Endothelial cell of umbilical vein (primary cell): Measurements from ENCODE around the gene ZDHHC24. TPM values are rescaled to one million over a fixed set of nuclear protein-coding genes. Genes with fewer than 3 reads are reported as not detected.

Experiments
- BruUV-seq: library from RNA; stranded (reverse); fragments of 400-500 nt; replicated peaks from 2 replicates; lab custom pipeline; 2021; lab: Mats Ljungman, UMichigan
- CTCF ChIA-PET: fragments of 300-600, 350-600 bp; sonication (Branson Sonifier 250); formaldehyde crosslinking; loops from one replicate; lab custom pipeline; 2021; ENCODE audit warnings: antibody characterized with exemption, inconsistent platforms; lab: Charles Lee
- POLR2A ChIA-PET: fragments of 300-600, 350-600 bp; sonication (Branson Sonifier 250); formaldehyde crosslinking; loops from one replicate; lab custom pipeline; 2021; ENCODE audit warnings: antibody characterized with exemption, inconsistent platforms; lab: Charles Lee
- DNase-seq: peaks from one replicate; pipeline ENCODE4 v3.0.0-alpha.2; 2011; ENCODE audit warnings: low read depth, low spot score
- FAIRE-seq: peaks from 2 replicates; lab custom pipeline; 2011; peaks lifted over from hg19 to GRCh38; lab: Jason Lieb, UNC
- H2AFZ ChIP-seq: 2 replicates; pipeline ENCODE4 v1.6.0; 2012; ENCODE audit warnings: low read depth, low read length, control low read depth, inconsistent platforms
- H3K27ac ChIP-seq: 2 replicates; pipeline ENCODE4 v1.5.1; 2011; ENCODE audit warnings: low read depth, mild to moderate bottlenecking, control low read depth, low read length, moderate library complexity; ENCODE audit not compliant: insufficient read depth
- H3K27me3 ChIP-seq, 2 experiments: 2 replicates each; pipeline versions ENCODE4 v1.6.0 to v1.6.1; 2011; ENCODE audit warnings: low read length in 2 of 2, mixed read lengths in 1 of 2; ENCODE audit not compliant: control insufficient read depth in 2 of 2, insufficient read depth in 2 of 2
- H3K36me3 ChIP-seq, 2 experiments: 2 replicates in 1 of 2; 3 replicates in 1 of 2; pipeline ENCODE4 v1.5.1; 2011; ENCODE audit warnings: low read length in 2 of 2, mild to moderate bottlenecking in 1 of 2, moderate library complexity in 1 of 2; ENCODE audit not compliant: control insufficient read depth in 2 of 2, insufficient read depth in 2 of 2; ENCODE audit errors: extremely low read depth in 1 of 2
- H3K4me1 ChIP-seq: 3 replicates; pipeline ENCODE4 v1.5.1; 2011; ENCODE audit warnings: mild to moderate bottlenecking, low read length; ENCODE audit not compliant: control insufficient read depth, insufficient read depth; ENCODE audit errors: extremely low read depth
- H3K4me2 ChIP-seq: 2 replicates; pipeline ENCODE4 v1.6.1; 2011; ENCODE audit warnings: low read length, control low read depth, mixed read lengths; ENCODE audit not compliant: insufficient read depth
- H3K4me3 ChIP-seq, 3 experiments: fragments of 200-600 bp in 1 of 3; sonication (generic), shearing (Covaris generic) in 1 of 3; replicated peaks in 1 of 3; 2 replicates each; pipeline ENCODE4 v1.5.1; 2011 to 2016; ENCODE audit warnings: control low read depth in 3 of 3, low read length in 3 of 3, mild to moderate bottlenecking in 2 of 3, inconsistent platforms in 1 of 3, low read depth in 1 of 3, moderate library complexity in 1 of 3; ENCODE audit not compliant: insufficient read depth in 1 of 3
- H3K79me2 ChIP-seq: 2 replicates; pipeline ENCODE4 v1.6.0; 2012; ENCODE audit warnings: low read length, inconsistent platforms; ENCODE audit not compliant: control insufficient read depth, insufficient read depth
- H3K9ac ChIP-seq: replicated peaks from 2 replicates; pipeline ENCODE3; 2011; ENCODE audit warnings: low read length, control low read depth; ENCODE audit not compliant: insufficient read depth; ENCODE audit errors: extremely low read depth
- H3K9me1 ChIP-seq: replicated peaks from 3 replicates; pipeline ENCODE4 v1.6.0; 2011; ENCODE audit warnings: mild to moderate bottlenecking, low read length; ENCODE audit not compliant: control insufficient read depth, insufficient read depth; ENCODE audit errors: extremely low read depth
- H3K9me3 ChIP-seq: replicated peaks from 2 replicates; pipeline ENCODE4 v1.5.1; 2012; ENCODE audit warnings: low read length, inconsistent platforms; ENCODE audit not compliant: control insufficient read depth, insufficient read depth
- H4K20me1 ChIP-seq: replicated peaks from 2 replicates; pipeline ENCODE3; 2011; ENCODE audit warnings: mild to moderate bottlenecking, low read length; ENCODE audit not compliant: control insufficient read depth, insufficient read depth; ENCODE audit errors: extremely low read depth
- EZH2 ChIP-seq: IDR thresholded peaks from 2 replicates; pipeline ENCODE4 v1.6.1; 2012; ENCODE audit warnings: borderline replicate concordance, low read depth, mild to moderate bottlenecking, moderate library complexity, low read length, inconsistent platforms; ENCODE audit not compliant: severe bottlenecking
- FOS ChIP-seq: IDR thresholded peaks from 2 replicates; pipeline ENCODE4 v1.6.1; 2011; ENCODE audit warnings: mild to moderate bottlenecking, low read length, moderate library complexity, borderline replicate concordance; ENCODE audit not compliant: insufficient read depth
- GATA2 ChIP-seq: IDR thresholded peaks from 2 replicates; pipeline ENCODE4 v1.7.0; 2011; ENCODE audit warnings: low read depth, mild to moderate bottlenecking, moderate library complexity, mixed read lengths, low read length; ENCODE audit not compliant: insufficient read length, insufficient read depth
- JUN ChIP-seq: IDR thresholded peaks from 2 replicates; pipeline ENCODE4 v1.6.1; 2011; ENCODE audit warnings: borderline replicate concordance, low read depth; ENCODE audit not compliant: insufficient read length, insufficient read depth
- MAX ChIP-seq: IDR thresholded peaks from 2 replicates; pipeline ENCODE4 v1.6.1; 2011; ENCODE audit not compliant: insufficient read depth, insufficient read length
- MYC ChIP-seq: IDR thresholded peaks from one replicate; pipeline ENCODE4 v1.6.1; 2011; ENCODE audit warnings: mild to moderate bottlenecking, low read depth, low read length
- POLR2A ChIP-seq: IDR thresholded peaks from 2 replicates; pipeline ENCODE4 v1.6.1; 2012; ENCODE audit warnings: low read depth, mild to moderate bottlenecking, control low read depth, low read length
- POLR2AphosphoS5 ChIP-seq: IDR thresholded peaks from 2 replicates; pipeline ENCODE4 v1.6.1; 2012; ENCODE audit warnings: low read depth, mild to moderate bottlenecking, control low read depth, low read length, moderate library complexity; ENCODE audit not compliant: insufficient read depth
- dilution Hi-C: fragments of 300-500 bp; cut with MboI; formaldehyde crosslinking; loops from one replicate; pipeline ENCODE4 v1.15.0; 2019; ENCODE audit warnings: low sequenced_read_pairs; ENCODE audit not compliant: extremely low pct_ligation_motif_present
- intact Hi-C: fragments of 100-400 bp; cut with micrococcal nuclease; formaldehyde crosslinking; loops from one replicate; pipeline ENCODE4 v1.10.0; 2022
- polyA plus RNA-seq, 4 experiments: library from polyadenylated mRNA; depleted of rRNA in 3 of 4; stranded (reverse) in 3 of 4; unstranded in 1 of 4; fragments of >200 nt; gene quantifications; 2 replicates each; pipeline versions ENCODE4 v1.2.1 to v1.2.3, GENCODE V29; 2011 to 2012; ENCODE audit warnings: missing spikeins in 1 of 4
- total RNA-seq: library from RNA; stranded (reverse); gene quantifications from 2 replicates; pipeline ENCODE4 v1.2.3, GENCODE V29; 2021
- TF ChIP-seq, protein P1 (sequence below), 2 donors: IDR thresholded peaks; 1 replicate in 1 of 2; 2 replicates in 1 of 2; pipeline ENCODE4 v1.5.1; 2011; ENCODE audit warnings: low read length in 2 of 2, mild to moderate bottlenecking in 2 of 2, moderate library complexity in 2 of 2, control low read depth in 1 of 2, inconsistent platforms in 1 of 2, low read depth in 1 of 2; ENCODE audit not compliant: insufficient read depth in 1 of 2; ENCODE audit errors: extremely low read depth in 1 of 2

The ZDHHC24 gene
- total and polyA plus RNA-seq, 2 donors (not counting 3 experiments of a cell fraction or from before 2014, with no cell fraction given) = 20.1 to 21.1 TPM

DNA sequence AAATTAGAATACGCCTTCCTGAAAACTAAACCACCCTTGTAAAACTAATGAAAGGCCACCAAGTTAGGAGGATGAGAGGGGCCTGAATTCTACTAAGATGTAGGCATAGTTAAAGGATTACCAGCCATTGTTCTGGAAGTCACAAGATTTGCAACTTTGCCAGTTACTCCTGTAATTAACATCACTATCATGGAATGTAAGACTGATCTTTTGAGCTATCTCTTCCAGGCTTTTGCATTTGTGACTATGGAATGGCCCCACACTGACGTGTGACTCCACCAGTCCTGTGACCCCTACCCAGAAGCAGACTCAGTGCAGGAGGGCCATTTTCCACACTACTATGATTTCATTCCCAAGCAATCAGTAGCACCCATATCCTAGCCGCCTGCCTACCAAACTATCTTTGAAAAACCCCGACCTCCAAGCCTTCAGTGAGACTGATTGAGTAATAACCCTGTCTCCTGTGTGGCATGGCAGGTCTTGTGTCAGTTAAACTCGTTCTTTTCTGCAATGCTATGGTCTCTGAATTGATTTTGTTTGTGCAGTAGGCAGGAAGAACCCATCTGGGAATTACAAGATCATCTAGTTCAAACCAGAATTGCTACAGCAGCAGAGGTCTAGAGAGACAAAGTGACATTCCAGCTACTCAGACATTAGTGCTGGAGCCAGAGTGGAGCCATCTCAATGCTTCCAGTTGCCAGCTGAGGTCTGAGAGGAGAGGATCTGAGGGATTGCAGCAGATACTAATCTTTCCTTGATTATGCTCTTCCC lies 24.4 kb upstream of the ZDHHC24 start:
- intact Hi-C loops (no loop called here), dilution Hi-C loops (no loop called here)
- Histone ChIP-seq H2AFZ (no peak overlapping the region), H3K4me3 (no peak overlapping the region), H3K4me2 (no peak overlapping the region), H3K27ac (no peak overlapping the region), H3K9me1 (no peaks in the 10 kb centered on the region), H4K20me1 (no peaks in the 10 kb centered on the region), H3K79me2 (no peaks in the 10 kb centered on the region), H3K9me3 (no peaks in the 10 kb centered on the region), H3K36me3 (no peaks in the 10 kb centered on the region), H3K4me1 (peaks cover 3% of the 10 kb centered on the region), H3K9ac (no peak overlapping the region), H3K27me3 (no peaks in the 10 kb centered on the region)
- no TSS peak for BruUV-seq
- no peak for DNase-seq
- no peak for FAIRE-seq
- CTCF ChIA-PET = interaction anchor here (1.1 to 2.9 kb wide), 4 partner anchors 7 to 184 kb away, joined by 3 to 18 read pairs (median 10); partner anchors contain the start of genes ACTN3, RBM4B and ZDHHC24
- no peak for TF ChIP-seq POLR2AphosphoS5
- TF ChIP-seq GATA2 = no peak
- POLR2A ChIA-PET = no interaction called here

DNA sequence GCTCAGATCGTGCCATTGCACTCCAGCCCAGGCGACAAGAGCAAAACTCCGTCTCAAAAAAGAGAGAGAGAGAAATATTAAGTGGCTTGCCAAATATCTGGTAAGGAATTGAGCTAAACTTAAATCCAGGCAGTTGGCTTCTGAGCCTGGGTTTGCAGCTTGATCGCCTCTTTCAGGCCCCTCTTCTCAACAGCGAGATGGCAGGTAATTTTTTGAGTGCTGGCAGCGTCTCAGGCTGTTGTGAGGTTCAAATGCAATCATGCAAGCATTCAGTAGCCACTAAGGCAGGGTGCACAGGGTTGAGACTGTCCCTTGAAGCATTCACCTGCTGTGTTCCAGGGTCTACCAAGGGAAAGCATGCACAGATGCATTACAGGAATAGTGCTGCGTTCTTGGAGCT lies 23.2 kb upstream of the ZDHHC24 start:
- no TSS peak for BruUV-seq
- H3K27me3 ChIP-seq = no peaks in the 10 kb centered on the region
- intact Hi-C loops = no loop called here
- no peaks in the 10 kb centered on the region for H3K9me1 ChIP-seq
- no peak overlapping the region for H3K4me3 ChIP-seq
- H3K9me3 ChIP-seq = no peaks in the 10 kb centered on the region
- no peak overlapping the region for H2AFZ ChIP-seq
- DNase-seq (no peak), FAIRE-seq (no peak)
- no peak overlapping the region for H3K4me2 ChIP-seq
- ChIA-PET CTCF (interaction anchor here (0.8 to 2.9 kb wide), 9 partner anchors 9 to 183 kb away, joined by 3 to 18 read pairs (median 5); partner anchors contain the start of genes ACTN3, CCDC87, CCS and RBM4B), POLR2A (interaction anchor here (0.8 kb wide), 1 partner anchor 58 kb away, joined by 3 read pairs; the partner anchor contains the start of gene BBS1)
- no peaks in the 10 kb centered on the region for H3K79me2 ChIP-seq
- peaks cover 3% of the 10 kb centered on the region for H3K4me1 ChIP-seq
- H3K36me3 ChIP-seq = no peaks in the 10 kb centered on the region
- TF ChIP-seq POLR2AphosphoS5 (no peak), GATA2 (no peak), JUN (no peak), MAX (no peak), FOS (no peak), EZH2 (no peak), POLR2A (no peak), MYC (no peak)
- TF ChIP-seq, protein P1, sequence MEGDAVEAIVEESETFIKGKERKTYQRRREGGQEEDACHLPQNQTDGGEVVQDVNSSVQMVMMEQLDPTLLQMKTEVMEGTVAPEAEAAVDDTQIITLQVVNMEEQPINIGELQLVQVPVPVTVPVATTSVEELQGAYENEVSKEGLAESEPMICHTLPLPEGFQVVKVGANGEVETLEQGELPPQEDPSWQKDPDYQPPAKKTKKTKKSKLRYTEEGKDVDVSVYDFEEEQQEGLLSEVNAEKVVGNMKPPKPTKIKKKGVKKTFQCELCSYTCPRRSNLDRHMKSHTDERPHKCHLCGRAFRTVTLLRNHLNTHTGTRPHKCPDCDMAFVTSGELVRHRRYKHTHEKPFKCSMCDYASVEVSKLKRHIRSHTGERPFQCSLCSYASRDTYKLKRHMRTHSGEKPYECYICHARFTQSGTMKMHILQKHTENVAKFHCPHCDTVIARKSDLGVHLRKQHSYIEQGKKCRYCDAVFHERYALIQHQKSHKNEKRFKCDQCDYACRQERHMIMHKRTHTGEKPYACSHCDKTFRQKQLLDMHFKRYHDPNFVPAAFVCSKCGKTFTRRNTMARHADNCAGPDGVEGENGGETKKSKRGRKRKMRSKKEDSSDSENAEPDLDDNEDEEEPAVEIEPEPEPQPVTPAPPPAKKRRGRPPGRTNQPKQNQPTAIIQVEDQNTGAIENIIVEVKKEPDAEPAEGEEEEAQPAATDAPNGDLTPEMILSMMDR (IDR thresholded peaks at IDR 0.05; ENCODE audit: extremely low read depth in 1 of 2, insufficient read depth in 1 of 2, low read depth in 1 of 2, low read length in 2 of 2) = no peak
- H3K9ac ChIP-seq = no peak overlapping the region
- dilution Hi-C loops = no loop called here
- no peaks in the 10 kb centered on the region for H4K20me1 ChIP-seq
- H3K27ac ChIP-seq = no peak overlapping the region
